Activated CD4-positive, alpha-beta T cell treated with anti-CD3 and anti-CD28 coated beads for 48 hours (primary cell): Measurements from ENCODE around the gene TRIM44.
"Not testable (repeated sequence)": the region's sequence is repeated elsewhere in the genome, so short reads cannot be mapped to it uniquely, and the experiment has no call there.

ENCODE experiments used
- DNase-seq: peaks from one replicate; pipeline ENCODE4 v3.0.0-alpha.2; 2020

TRIM44 gene

GRCh38 chr11:35825386-35825785 is 162.8 kb downstream of the TRIM44 start:
- DNase-seq = no peak

- DNase-seq = no peak
These were observed 163.4 kb downstream of the TRIM44 start for GRCh38 chr11:35826006-35826405.

GRCh38 chr11:35826949-35827348 is 164.4 kb downstream of the TRIM44 start:
- no peak for DNase-seq

GRCh38 chr11:35836205-35836604 is 173.6 kb downstream of the TRIM44 start:
- DNase-seq = no peak

- no peak for DNase-seq
These were observed 175.5 kb downstream of the TRIM44 start for GRCh38 chr11:35838071-35838470.

GRCh38 chr11:35838697-35839367 is 176.3 kb downstream of the TRIM44 start:
- DNase-seq = not testable (repeated sequence)

- no peak for DNase-seq
These were observed 177.0 kb downstream of the TRIM44 start for GRCh38 chr11:35839368-35840161.

DNA sequence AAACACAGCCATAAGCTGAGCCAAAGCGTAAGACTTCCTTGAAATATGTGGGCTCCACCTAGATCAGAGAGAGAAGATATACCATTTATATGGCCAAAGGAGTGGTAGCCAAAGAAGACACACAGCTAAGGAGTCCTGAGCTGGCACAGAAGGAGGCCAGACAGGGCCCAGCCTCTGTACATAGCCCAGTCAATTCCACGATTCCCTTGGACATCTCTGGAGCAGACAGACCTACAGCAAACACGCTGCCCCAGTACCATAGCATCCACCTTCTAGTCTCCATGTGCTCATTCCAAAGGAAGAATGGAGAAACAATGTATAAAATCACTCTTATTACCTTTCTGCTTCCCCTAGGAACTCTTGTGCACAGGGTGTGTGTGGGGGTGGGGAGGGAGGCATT is 179.2 kb downstream of the TRIM44 start:
- DNase-seq = no peak

DNA sequence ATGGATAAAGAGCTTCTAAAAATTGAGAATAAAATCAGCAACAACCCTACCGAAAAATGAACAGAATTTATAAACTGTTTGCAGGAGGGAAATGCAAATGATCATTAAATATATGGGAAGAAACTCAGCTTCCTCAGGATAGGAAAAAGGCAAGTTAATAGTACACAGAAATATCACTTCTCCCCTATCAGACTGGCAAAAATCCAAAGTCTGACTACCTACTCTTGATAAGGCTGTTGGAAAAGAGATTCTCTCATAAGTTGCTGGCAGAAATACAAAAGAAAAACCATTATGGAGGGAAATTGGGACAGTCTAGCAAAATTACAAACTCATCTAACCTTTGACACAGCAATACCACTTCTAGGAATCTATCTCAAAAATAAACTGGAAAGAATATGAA is 180.4 kb downstream of the TRIM44 start:
- no peak for DNase-seq

- DNase-seq = no peak
These were observed 182.0 kb downstream of the TRIM44 start for GRCh38 chr11:35844579-35844978.

DNA sequence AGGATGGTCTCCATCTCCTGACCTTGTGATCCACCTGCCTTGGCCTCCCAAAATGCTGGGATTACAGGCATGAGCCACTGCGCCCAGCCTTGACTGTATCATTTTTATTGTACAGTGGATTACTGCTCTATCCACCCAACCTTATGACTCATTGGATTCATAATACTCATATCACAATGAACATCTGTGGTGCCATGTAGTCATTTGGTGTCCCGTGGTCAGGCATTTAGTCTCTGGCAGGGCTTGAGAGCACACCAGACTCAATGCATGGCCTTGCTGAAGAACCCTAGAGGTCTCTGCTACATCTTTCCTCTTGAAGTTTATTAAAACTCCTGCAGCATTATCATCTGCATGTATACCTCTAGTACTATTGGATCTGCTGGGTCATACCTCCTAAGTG is 183.3 kb downstream of the TRIM44 start:
- DNase-seq = peak; percentile 21

GRCh38 chr11:35846874-35847273 is 184.3 kb downstream of the TRIM44 start:
- no peak for DNase-seq

DNA sequence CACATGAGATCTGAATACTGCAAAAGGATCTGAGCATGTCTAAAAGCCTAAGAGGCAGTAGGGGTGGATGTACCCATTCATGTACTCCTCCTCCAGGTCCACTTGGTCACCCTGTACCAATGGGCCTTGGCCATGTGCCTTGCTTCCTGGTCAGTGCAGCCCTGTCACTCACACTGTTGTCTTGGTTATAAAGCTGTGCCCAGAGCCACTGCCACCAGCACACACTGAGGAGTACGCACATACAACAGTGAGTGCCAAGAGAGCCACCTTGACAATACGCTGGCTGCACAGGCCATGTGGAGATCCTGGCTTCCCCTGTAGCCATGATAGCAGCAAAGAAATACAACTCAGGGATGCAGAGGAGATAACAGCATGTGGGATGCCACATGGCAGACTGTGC is 184.9 kb downstream of the TRIM44 start:
- DNase-seq = no peak

GRCh38 chr11:35848616-35849015 is 186.0 kb downstream of the TRIM44 start:
- DNase-seq = no peak

GRCh38 chr11:35850191-35850590 is 187.6 kb downstream of the TRIM44 start:
- DNase-seq = no peak

- DNase-seq = no peak
These were observed 188.8 kb downstream of the TRIM44 start for GRCh38 chr11:35851342-35851741.

DNA sequence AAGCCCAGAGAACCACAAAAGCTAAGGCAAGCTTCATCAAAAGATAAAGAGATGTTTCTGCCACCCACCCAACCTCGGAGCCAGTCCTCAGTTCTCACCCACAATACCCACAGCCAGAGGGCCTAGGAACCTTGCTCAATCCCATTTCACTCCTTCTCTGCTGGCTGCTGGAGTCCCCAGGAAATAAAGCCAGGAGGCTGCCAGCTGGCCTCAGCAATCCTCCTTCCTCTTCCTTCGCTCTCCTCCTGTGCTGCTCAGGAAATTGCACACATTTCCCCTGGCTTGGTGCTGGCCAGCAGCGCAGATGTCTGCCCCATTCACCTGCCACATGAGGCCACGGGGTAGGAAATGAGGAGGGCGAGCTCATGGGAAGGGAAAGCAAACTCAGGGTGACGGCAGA is 189.5 kb downstream of the TRIM44 start:
- no peak for DNase-seq

DNA sequence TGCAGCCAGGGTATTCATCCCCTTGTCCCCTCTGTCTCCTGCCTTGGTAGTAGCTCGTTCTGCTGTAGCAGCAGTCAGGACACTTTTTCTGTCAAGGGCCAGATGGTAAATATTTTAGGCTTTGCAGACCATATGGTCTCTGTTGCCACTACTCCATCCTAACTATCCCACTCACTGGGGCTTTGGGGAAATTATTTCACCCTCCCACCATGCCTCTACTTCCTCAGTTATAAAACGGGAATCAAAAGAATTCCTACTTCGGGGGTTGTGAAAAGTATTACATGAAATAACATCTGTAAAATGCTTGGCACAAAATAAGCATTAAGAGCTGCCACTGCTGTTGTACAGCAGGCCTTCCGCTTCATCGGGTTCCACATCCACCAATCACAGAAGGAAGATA is 191.4 kb downstream of the TRIM44 start:
- DNase-seq = no peak

- DNase-seq = no peak
These were observed 193.1 kb downstream of the TRIM44 start for GRCh38 chr11:35855671-35856070.

DNA sequence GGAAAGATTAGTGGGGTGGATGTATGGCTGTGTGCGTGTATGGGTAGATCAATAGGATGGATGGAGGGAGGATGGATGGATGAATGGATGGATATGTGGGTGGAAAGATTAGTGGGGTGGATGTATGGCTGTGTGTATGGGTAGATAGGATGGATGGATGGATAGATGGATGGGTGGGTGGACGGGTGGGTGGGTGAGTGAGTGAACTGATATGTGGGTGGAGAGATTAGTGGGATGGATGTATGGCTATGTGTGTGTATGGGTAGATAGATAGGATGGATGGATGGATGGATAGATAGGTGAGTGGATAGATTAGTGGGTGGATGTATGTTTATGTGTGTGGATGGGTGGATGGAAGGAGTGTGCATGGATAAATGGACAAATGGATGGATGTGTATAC is 193.7 kb downstream of the TRIM44 start:
- DNase-seq = no peak

DNA sequence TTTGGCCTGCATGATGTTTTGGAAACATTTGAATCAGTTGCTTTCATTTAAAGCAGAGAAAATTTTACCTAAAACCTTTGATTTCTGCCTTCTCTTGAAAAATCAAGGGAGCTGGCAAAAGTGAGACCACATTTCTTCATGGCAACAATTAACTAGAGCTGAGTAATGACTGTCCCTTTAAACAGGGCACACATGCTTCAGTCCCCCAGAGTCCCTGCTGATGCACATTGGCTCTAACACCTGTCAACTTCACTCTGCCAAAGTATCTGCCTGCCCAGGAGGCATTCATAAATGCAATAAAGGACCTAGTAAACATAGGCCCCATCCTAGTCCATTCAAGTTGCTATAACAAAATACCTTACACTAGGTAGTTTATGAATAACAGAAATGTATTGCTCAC is 194.2 kb downstream of the TRIM44 start:
- DNase-seq = no peak

GRCh38 chr11:35857922-35858321 is 195.3 kb downstream of the TRIM44 start:
- no peak for DNase-seq

GRCh38 chr11:35859301-35859700 is 196.7 kb downstream of the TRIM44 start:
- DNase-seq = no peak

GRCh38 chr11:35860194-35860593 is 197.6 kb downstream of the TRIM44 start:
- not testable (repeated sequence) for DNase-seq

DNA sequence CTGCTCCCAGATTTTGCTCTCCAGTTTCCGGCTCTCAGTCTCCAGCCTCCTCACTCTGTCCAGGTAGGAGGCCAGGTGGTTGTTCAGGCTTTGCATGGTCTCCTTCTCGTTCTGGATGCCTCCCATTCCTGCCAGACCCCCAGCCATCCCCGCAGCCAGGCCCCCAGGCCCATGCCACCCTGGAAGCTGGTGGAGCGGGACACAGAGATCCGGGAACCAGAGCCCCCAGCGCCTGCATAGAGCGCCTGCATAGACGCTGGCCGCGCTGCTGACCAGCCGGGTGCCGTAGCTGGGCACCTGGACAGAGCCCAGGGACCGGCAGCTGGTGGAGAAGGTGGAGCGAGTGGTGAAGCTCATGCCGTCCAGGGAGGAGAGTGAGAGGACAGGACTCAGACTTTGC is 198.6 kb downstream of the TRIM44 start:
- no peak for DNase-seq
